K562 (cell line): Measurements from ENCODE around the gene SOAT1. TPM values are rescaled to one million over a fixed set of nuclear protein-coding genes. Genes with fewer than 3 reads are reported as not detected.

Experiments used
- ARHGAP35 ChIP-seq: fragments of 450-650 bp; IDR thresholded peaks from 2 replicates; pipeline ENCODE4 v1.6.1; 2018; ENCODE audit not compliant: partially characterized antibody
- ARID2 ChIP-seq: fragments of 450-650 bp; IDR thresholded peaks from 2 replicates; pipeline ENCODE4 v1.6.1; 2017; ENCODE audit warnings: antibody characterized with exemption, mild to moderate bottlenecking
- EHMT2 ChIP-seq: fragments of 450-650 bp; IDR thresholded peaks from 2 replicates; pipeline ENCODE4 v1.6.1; 2018; ENCODE audit warnings: antibody characterized with exemption
- HDAC1 ChIP-seq, 2 experiments: fragments of 450-650 bp; IDR thresholded peaks; 2 replicates each; pipeline ENCODE4 v1.6.1; 2016 to 2017; ENCODE audit warnings: inconsistent platforms in 1 of 2, mild to moderate bottlenecking in 1 of 2, moderate library complexity in 1 of 2
- HDAC2 ChIP-seq: fragments of 450-650 bp; IDR thresholded peaks from 2 replicates; pipeline ENCODE4 v1.6.1; 2016; ENCODE audit warnings: mild to moderate bottlenecking
- HLTF ChIP-seq: fragments of 450-650 bp; IDR thresholded peaks from 2 replicates; pipeline ENCODE4 v1.6.1; 2016
- MCM3 ChIP-seq: fragments of 450-650 bp; IDR thresholded peaks from 2 replicates; pipeline ENCODE4 v1.6.1; 2016
- MCM7 ChIP-seq, 2 experiments: fragments of 450-650 bp; IDR thresholded peaks; 2 replicates each; pipeline ENCODE4 v1.6.1; 2016 to 2018
- MED1 ChIP-seq: sonication (generic); formaldehyde crosslinking; IDR thresholded peaks from 2 replicates; pipeline ENCODE4 v1.8.1; 2023; ENCODE audit warnings: missing genetic modification reagents, borderline replicate concordance
- MTA1 ChIP-seq: fragments of 450-650 bp; IDR thresholded peaks from 2 replicates; pipeline ENCODE4 v1.6.1; 2017; ENCODE audit warnings: borderline replicate concordance
- NKRF ChIP-seq: fragments of 450-650 bp; IDR thresholded peaks from 2 replicates; pipeline ENCODE4 v1.6.1; 2016; ENCODE audit warnings: borderline replicate concordance
- NUFIP1 ChIP-seq: fragments of 450-650 bp; IDR thresholded peaks from 2 replicates; pipeline ENCODE4 v1.6.1; 2018; ENCODE audit not compliant: partially characterized antibody
- PHB2 ChIP-seq: fragments of 450-650 bp; IDR thresholded peaks from 2 replicates; pipeline ENCODE4 v1.6.1; 2017; ENCODE audit warnings: low read depth
- RFX5 ChIP-seq: IDR thresholded peaks from 2 replicates; pipeline ENCODE4 v1.6.1; 2011; ENCODE audit warnings: low read depth, mild to moderate bottlenecking, improper control_type of control experiment, low read length
- SMAD2 ChIP-seq: fragments of 150-350 bp; IDR thresholded peaks from 2 replicates; pipeline ENCODE4 v1.6.1; 2014; ENCODE audit warnings: low read depth, mild to moderate bottlenecking, low read length
- SMARCA5 ChIP-seq: fragments of 450-650 bp; IDR thresholded peaks from 2 replicates; pipeline ENCODE4 v1.6.1; 2016
- TRIM25 ChIP-seq: fragments of 450-650 bp; IDR thresholded peaks from 2 replicates; pipeline ENCODE4 v1.7.0; 2016; ENCODE audit warnings: borderline replicate concordance
- XRCC4 ChIP-seq: IDR thresholded peaks from one replicate; pipeline ENCODE4 v1.6.1; 2011; ENCODE audit not compliant: insufficient read depth, insufficient read length; ENCODE audit errors: extremely low read depth
- ZNF184 ChIP-seq: sonication (generic); formaldehyde crosslinking; IDR thresholded peaks from 2 replicates; pipeline ENCODE4 v1.5.0; 2020; ENCODE audit warnings: missing genetic modification reagents
- ZNF512 ChIP-seq: IDR thresholded peaks from 2 replicates; pipeline ENCODE4 v1.6.1; 2016; ENCODE audit warnings: missing genetic modification characterization, missing compliant biosample characterization
- polyA plus RNA-seq, 8 experiments: library from polyadenylated mRNA; depleted of rRNA in 4 of 8; stranded (reverse) in 5 of 8; unstranded in 3 of 8; fragments of >200 nt; fragmentation: Nextera tagmentation in 2 of 8; fragmentation: Illumina TruSeq in 1 of 8; extraction: Ambion mirVana in 2 of 8; extraction: Trizol in 1 of 8; gene quantifications; 2 replicates each; pipeline versions ENCODE4 v1.2.1 to v1.2.3, GENCODE V29; 2011 to 2014; ENCODE audit warnings: inconsistent platforms in 1 of 8, missing spikeins in 1 of 8
- total RNA-seq, 7 experiments: library from RNA; depleted of rRNA in 6 of 7; stranded (reverse); fragments of >200 nt in 6 of 7; fragmentation: Illumina TruSeq in 2 of 7; extraction: Trizol in 2 of 7; gene quantifications; 2 replicates each; pipeline versions ENCODE4 v1.2.1 to v1.2.3, GENCODE V29; 2011 to 2021; ENCODE audit warnings: low replicate concordance in 1 of 7

The SOAT1 gene
- total and polyA plus RNA-seq, 9 of the 15 experiments (the other 6 are each of a cell fraction or from before 2014, with no cell fraction given): 5.5 to 29.1 (median 17.3) TPM

GRCh38 chr1:179247923-179248322, 45.7 kb upstream of the SOAT1 start (continued):
- TF ChIP-seq ARHGAP35 (peak; percentile 35), EHMT2 (0 out of 2 replicates have a peak, but pooled peaks have one; percentile 17), ARID2 (0 out of 2 replicates have a peak, but pooled peaks have one; percentile 22), MCM3 (0 out of 2 replicates have a peak, but pooled peaks have one; percentile 53), ZNF512 (tag) (peak; percentile 91), NKRF (peak; percentile 38; the same call in 1 of the 2 replicates), NUFIP1 (no peak), TRIM25 (0 out of 2 replicates have a peak, but pooled peaks have one; percentile 38), HDAC2 (no peak), SMAD2 (no peak), SMARCA5 (peak; percentile 42; the same call in 1 of the 2 replicates), PHB2 (0 out of 2 replicates have a peak, but pooled peaks have one; percentile 47), RFX5 (no peak), HDAC1 (IDR thresholded peaks at IDR 0.05) (peak in 1 of 2 experiments; percentile 44; a peak in 1 of 4 replicates), MTA1 (0 out of 2 replicates have a peak, but pooled peaks have one; percentile 28), XRCC4 (no peak), MED1 (CRISPR knock-in tag) (no peak), MCM7 (IDR thresholded peaks at IDR 0.05) (peak in 1 of 2 experiments; percentile 93; a peak in 1 of 4 replicates), ZNF184 (CRISPR knock-in tag) (no peak), HLTF (0 out of 2 replicates have a peak, but pooled peaks have one; percentile 55)
